Esophagus squamous epithelium (tissue), 5 donors: ENCODE results near the gene NCOR2. TPM values are rescaled to one million over a fixed set of nuclear protein-coding genes. Genes with fewer than 3 reads are reported as not detected.

Source experiments
- DNase-seq: peaks from one replicate; lab custom pipeline; 2025; lab: John Stamatoyannopoulos, UW
- H3K27ac ChIP-seq, 4 donors: fragments of 200-600 bp; sonication (generic); one replicate each; pipeline ENCODE4 v1.5.1; 2016 to 2019; ENCODE audit warnings: mild to moderate bottlenecking in 1 of 4
- H3K27me3 ChIP-seq, 4 donors: fragments of 200-600 bp; sonication (generic); 1 replicate in 3 of 4; 2 replicates in 1 of 4; pipeline versions ENCODE4 v1.5.1 to v1.6.0; 2017 to 2021; ENCODE audit warnings: antibody characterized with exemption in 1 of 4
- H3K36me3 ChIP-seq, 3 donors: fragments of 200-600 bp; sonication (generic); one replicate each; pipeline ENCODE4 v1.5.1; 2016 to 2019
- H3K4me1 ChIP-seq, 3 donors: fragments of 200-600 bp; sonication (generic); one replicate each; pipeline ENCODE4 v1.5.1; 2017 to 2019
- H3K4me3 ChIP-seq, 4 donors: fragments of 200-600 bp; sonication (generic); 1 replicate in 3 of 4; 2 replicates in 1 of 4; pipeline ENCODE4 v1.5.1; 2016 to 2019; ENCODE audit warnings: mild to moderate bottlenecking in 2 of 4, moderate library complexity in 1 of 4
- H3K9me3 ChIP-seq, 3 donors: fragments of 200-600 bp; sonication (generic); one replicate each; pipeline ENCODE4 v1.5.1; 2016 to 2019
- CTCF ChIP-seq, 6 experiments: fragments of 450-650 bp in 4 of 6; fragments of 200-600 bp in 2 of 6; sonication (generic) in 2 of 6; IDR thresholded peaks; one replicate each; pipeline ENCODE4 v1.5.1; 2016 to 2019; ENCODE audit warnings: antibody characterized with exemption in 6 of 6, mild to moderate bottlenecking in 4 of 6, moderate library complexity in 4 of 6
- POLR2A ChIP-seq, 4 donors: fragments of 450-650 bp; IDR thresholded peaks; one replicate each; pipeline ENCODE4 v1.6.1; 2017; ENCODE audit warnings: antibody characterized with exemption in 4 of 4, mild to moderate bottlenecking in 4 of 4, moderate library complexity in 3 of 4
- WGBS, 2 donors: methylation state at CpG; one replicate each; pipeline ENCODE4 v1.1.5; 2018; 5-methylcytosine and 5-hydroxymethylcytosine counted together
- intact Hi-C: fragments of 100-400 bp; cut with DNase I; formaldehyde crosslinking; loops from one replicate; pipeline ENCODE4 v1.15.0; 2022
- total RNA-seq, 4 donors: library from RNA; depleted of rRNA; stranded (reverse); fragments of >200 nt; gene quantifications; one replicate each; pipeline ENCODE4 v1.1.0, GENCODE V29; 2016
- donor health status: DM: yes; HTN: yes; CAD: no.

NCOR2 gene
- total RNA-seq, 4 donors from 2014 or later: 17.7 to 84.1 (median 45.6) TPM

GRCh38 chr12:124605150-124605882 is 37.9 kb upstream of the NCOR2 start:
- Histone ChIP-seq H3K36me3 (no peaks in the 10 kb centered on the region), H3K4me1 (peaks cover 23 to 29% (median 24%) of the 10 kb centered on the region in 3 donors), H3K27ac (no peak overlapping the region), H3K9me3 (no peaks in the 10 kb centered on the region), H3K4me3 (no peak overlapping the region), H3K27me3 (peaks cover 0 to 10% (median 0%) of the 10 kb centered on the region in 4 donors)
- TF ChIP-seq CTCF (IDR thresholded peaks at IDR 0.05) (no peak), POLR2A (IDR thresholded peaks at IDR 0.05) (no peak)
- intact Hi-C loops: no loop called here
- 71 to 80% methylated on average over 5 to 11 of the region's 13 CpGs for WGBS, 2 donors
- DNase-seq: no peak

- Histone ChIP-seq H3K36me3 (no peaks in the 10 kb centered on the region), H3K27me3 (no peaks in the 10 kb centered on the region), H3K4me3 (no peak overlapping the region), H3K4me1 (peaks cover 12 to 18% (median 17%) of the 10 kb centered on the region in 3 donors), H3K27ac (no peak overlapping the region), H3K9me3 (no peaks in the 10 kb centered on the region)
- no peak for DNase-seq
- no peak for TF ChIP-seq CTCF (IDR thresholded peaks at IDR 0.05)
- WGBS, 2 donors: 51 to 68% methylated on average over 5 to 6 of the region's 6 CpGs
- intact Hi-C loops: no loop called here
Measured at GRCh38 chr12:124604264-124604680, 36.9 kb upstream of the NCOR2 start.

GRCh38 chr12:124603831-124604251 is 36.4 kb upstream of the NCOR2 start:
- H3K4me3 ChIP-seq: no peak overlapping the region
- no peak for DNase-seq
- peaks cover 8 to 14% (median 13%) of the 10 kb centered on the region in 3 donors for H3K4me1 ChIP-seq
- TF ChIP-seq CTCF (IDR thresholded peaks at IDR 0.05): no peak
- TF ChIP-seq POLR2A (IDR thresholded peaks at IDR 0.05): no peak
- H3K9me3 ChIP-seq: no peaks in the 10 kb centered on the region
- intact Hi-C loops: no loop called here
- H3K27me3 ChIP-seq: no peaks in the 10 kb centered on the region
- no peaks in the 10 kb centered on the region for H3K36me3 ChIP-seq
- 100% methylated on average over 1 to 3 of the region's 12 CpGs for WGBS, 2 donors
- H3K27ac ChIP-seq: no peak overlapping the region

- TF ChIP-seq CTCF (IDR thresholded peaks at IDR 0.05): no peak
- no peak overlapping the region for H3K4me3 ChIP-seq
- no peaks in the 10 kb centered on the region for H3K27me3 ChIP-seq
- H3K27ac ChIP-seq: no peak overlapping the region
- peaks cover under 1 to 7% (median 6%) of the 10 kb centered on the region in 3 donors for H3K4me1 ChIP-seq
- intact Hi-C loops: no loop called here
- DNase-seq: no peak
- H3K36me3 ChIP-seq: no peaks in the 10 kb centered on the region
- WGBS, 2 donors: 74 to 76% methylated on average over 9 to 12 of the region's 12 CpGs
- no peaks in the 10 kb centered on the region for H3K9me3 ChIP-seq
Measured at GRCh38 chr12:124603100-124603541, 35.7 kb upstream of the NCOR2 start.

GRCh38 chr12:124601706-124602105 is 34.3 kb upstream of the NCOR2 start:
- Histone ChIP-seq H3K27me3 (no peaks in the 10 kb centered on the region), H3K4me1 (no peaks in the 10 kb centered on the region), H3K9me3 (no peaks in the 10 kb centered on the region), H3K36me3 (no peaks in the 10 kb centered on the region), H3K4me3 (no peak overlapping the region), H3K27ac (no peak overlapping the region)
- TF ChIP-seq POLR2A (IDR thresholded peaks at IDR 0.05): no peak
- no peak for DNase-seq
- intact Hi-C loops: no loop called here
- 86 to 94% methylated on average over 8 of the region's 8 CpGs for WGBS, 2 donors
